ENCODE results near the gene HGD.
"Not testable (repeated sequence)": the region's sequence is repeated elsewhere in the genome, so short reads cannot be mapped to it uniquely, and the experiment has no call there.

The HGD gene

DNA sequence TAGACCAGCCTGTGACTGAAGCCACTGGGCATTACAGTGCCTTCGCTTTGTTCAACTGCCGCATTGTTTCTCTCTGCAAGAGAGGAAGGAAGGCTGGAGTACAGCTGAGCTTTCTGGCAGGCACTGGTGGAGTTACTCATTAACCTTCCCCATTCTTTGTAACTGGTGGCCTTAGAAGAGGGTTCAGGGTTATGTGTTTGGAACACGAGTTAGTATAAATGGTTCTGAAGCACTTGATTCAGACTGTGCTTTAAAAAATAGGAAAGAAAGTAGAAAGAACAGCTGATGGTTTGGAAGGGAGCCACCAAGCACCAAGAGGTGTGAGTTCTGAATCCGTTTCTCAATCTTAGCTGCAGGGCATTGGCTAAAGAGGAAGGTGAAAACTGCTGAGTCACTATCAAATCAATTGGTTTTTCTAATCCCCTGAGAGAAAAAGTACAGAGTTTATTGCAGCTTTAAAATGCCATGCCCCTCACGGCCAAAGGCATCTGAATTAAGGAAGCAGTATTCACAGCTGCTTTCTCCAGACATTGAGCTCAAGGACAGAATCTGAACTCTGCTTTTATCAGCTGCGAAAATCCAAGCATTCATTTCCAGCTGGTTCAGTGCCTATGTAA is 3.6 kb downstream of the HGD start:
- no peak for DNase-seq

DNA sequence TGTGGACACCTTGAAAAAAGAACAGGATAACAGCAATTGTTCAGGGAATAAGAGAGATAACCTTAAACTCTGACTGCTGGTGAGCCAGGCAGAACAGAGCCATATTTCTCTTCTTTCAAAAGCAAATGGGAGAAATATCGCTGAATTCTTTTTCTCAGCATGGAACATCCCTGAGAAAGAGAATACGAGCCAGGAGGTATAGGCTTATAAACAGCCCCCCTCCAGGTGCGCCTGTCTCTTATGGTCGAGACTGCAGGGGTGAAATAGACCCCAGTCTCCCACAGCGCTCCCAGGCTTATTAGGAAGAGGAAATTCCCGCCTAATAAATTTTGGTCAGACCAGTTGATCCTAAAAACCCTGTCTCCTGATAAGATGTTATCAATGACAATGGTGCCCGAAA is 4.8 kb downstream of the HGD start:
- not testable (repeated sequence) for DNase-seq

DNA sequence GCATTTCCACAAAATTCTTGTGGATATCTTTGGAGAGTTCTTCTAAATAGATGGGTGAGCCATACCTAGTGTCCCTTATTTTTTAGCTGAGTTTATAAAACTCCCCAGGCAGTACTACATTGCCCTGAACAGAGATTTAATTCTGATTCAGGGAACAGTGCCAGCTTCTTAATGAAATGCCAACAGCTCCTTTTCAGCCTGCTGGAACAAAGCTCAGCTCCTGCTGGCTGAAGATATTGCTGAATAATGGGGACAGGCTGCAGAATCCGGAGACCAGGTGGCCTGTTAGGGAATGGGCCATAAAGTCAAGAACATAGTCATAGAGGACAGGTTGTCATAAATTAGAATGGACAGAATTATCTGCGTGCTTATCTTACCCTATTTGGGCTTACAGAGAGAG is 8.9 kb downstream of the HGD start:
- DNase-seq: peak; percentile 48 to 58

DNA sequence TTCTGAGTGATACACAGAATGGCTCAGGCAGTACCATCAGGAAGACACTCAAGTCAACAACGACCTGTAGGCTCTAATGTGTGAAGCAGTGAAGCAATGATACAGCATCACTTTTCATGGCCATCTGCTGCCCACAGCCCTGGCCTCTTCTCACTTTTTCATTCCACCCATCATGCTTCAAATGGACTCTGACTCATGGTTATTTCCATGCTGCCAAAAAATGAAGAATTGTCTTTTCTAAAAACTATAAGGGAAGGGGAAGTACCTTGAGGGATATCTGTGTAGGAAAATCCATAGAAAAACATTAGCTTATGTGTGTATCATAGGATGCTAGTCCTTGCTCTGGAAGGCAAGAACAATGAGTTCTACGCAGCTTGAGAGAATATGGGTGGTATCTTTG is 11.5 kb downstream of the HGD start:
- DNase-seq: no peak

DNA sequence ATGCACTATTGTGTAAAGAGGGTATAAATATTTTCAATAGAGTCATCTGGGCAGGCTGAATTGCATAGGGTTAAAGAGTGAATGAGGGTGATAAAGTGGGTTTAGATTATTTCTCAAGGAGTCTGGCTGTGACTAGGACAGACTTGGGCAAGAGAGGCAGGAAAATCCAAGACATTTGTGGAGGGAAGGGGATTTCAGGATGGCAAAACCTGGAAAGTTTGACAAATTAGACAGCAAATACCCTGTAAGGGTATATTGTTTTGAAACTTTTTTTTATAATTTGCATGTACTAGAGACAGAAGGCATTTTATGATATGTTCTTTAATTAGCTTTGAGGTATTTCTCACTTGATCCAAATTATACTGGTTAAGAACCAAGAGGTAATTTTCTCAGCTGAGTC is 17.1 kb downstream of the HGD start:
- no peak for DNase-seq

DNA sequence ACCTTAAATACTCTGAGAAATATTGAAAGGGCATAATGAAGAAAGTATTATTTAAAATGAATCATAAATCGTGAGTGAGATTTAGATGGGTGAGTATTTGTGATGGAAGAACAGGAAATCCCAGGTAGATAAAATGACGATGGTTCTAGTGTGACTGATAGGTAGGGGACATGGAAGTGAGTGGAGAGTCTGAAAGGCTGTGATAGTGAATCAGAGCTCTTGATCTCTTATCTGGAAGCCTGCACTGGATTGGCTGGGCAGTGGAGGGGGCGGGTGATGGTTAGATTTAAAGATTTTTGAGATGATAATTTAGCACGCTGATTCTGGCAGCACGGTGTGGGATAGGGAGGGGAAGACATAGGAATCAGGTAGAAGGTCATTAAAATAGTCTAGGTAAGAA is 20.1 kb downstream of the HGD start:
- DNase-seq: no peak

DNA sequence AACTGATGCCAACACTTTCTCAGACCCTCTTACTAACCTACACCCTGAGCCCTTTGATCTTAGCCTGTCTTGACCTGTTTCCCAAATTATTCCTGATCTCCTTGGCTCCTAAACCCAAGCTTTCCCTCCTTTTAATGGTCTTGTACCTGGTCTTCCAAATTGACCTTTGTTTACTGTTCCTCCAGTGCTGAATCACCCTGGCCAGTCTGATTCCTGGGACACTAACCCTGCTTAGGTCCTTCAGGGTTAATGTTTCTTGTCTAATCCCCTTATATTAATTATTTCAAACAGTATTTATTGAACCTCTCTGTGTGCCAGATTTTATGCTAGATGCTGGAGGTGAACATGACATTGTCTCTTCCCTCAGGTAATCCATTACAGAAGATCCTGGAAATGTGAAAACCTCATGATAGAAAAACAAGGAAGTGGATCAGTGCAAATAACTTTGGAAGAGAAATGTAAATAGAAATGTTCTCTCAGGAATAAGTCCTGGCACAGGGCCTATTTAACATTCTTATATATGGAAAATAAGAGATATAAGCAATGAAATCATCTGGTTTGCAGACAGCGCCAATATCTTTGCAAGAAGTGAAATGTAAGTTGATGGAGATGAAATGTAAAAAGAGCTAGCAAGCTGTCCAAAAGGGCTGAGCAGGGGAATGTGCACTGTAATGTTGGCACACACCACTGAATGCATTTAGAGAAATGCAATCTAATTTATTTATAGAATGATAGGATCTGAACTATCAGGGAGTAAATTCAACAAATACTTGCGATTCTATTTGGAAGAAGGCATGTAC is 20.7 kb downstream of the HGD start:
- DNase-seq: no peak

DNA sequence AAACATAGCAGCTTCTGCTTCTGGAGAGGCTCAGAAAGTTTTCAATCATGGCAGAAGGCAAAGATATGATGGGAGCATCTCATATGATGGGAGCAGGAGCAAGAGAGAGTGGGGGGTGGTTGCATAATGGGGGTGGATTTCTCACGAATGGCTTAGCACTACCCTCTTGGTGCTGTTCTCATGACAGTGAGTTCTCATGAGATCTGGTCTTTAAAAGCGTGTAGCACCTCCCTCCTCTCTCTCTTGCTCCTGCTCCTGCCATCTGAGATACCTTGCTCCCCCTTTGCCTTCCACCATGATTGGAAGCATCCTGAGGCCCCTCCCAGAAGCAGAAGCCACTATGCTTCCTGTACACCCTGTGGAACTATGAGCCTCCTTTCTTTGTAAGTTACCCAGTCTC is 22.2 kb downstream of the HGD start:
- DNase-seq: no peak

DNA sequence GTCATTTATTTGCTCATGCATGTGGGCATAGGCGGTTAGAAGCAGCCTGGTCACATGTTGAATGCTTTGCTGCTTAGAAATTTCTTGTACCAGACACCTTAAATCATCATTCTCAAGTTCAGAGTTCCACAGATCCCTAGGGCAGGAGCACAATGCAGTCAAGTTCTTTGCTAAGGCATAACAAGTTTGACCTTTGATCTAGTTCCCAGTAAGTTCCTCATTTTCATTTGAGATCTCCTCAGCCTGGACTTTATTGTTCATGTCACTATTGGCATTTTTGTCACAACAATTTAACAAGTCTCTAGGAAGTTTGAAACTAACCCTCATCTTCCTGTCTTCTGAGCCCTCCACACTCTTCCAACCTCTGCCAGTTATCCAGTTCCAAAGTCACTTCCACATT is 22.8 kb downstream of the HGD start:
- no peak for DNase-seq

DNA sequence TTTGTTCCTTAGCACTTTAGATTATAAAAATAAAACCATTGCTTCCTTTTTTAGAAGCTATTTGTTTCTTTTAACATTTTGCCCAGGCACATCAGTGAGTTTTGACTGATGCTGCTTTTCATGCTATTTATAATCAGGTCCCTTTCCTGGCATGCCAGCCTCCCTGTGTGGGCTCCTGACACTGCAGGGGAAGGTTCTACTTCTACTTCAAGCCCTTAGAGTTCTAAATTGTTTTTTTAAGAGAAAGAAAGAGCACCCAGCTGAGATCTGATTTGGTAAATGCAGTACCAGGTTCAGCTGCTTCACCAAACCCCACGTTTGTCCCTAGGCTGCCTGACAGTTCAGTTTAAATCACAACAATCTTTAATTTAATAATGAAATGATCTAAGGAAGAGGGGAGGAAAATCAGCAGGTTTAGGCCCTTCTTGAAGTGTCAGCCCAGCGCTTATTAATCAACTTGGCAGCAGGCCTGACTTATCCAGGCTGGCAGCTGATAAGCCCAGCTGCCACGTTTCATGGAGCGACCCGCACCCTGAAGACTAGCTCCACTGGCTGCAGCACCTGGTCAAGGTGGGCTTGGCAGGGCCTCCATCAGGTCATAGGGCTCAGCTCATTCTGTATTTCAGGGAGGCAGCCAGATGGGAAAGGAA is 29.0 kb downstream of the HGD start:
- peak; percentile 14 to 16 for DNase-seq

DNA sequence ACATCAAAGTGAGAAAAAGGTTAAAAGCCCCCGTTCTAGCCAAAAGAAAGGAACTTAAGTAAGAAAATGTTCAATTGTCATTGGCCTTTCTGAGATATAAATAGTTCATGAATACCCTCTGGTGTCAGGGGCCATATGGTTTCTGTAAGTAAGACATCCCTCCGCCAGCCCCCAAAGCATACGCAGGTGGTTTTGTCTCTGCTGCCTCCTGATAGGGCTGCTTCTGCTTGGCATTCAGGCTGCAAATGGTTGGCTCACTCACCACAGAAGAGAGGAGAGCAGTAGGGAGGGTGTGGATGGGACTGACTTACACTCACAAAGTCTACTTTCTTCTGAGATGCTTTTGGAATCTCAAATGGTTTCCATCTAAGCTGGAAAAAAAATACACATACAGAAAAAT is 29.8 kb downstream of the HGD start:
- DNase-seq: no peak

DNA sequence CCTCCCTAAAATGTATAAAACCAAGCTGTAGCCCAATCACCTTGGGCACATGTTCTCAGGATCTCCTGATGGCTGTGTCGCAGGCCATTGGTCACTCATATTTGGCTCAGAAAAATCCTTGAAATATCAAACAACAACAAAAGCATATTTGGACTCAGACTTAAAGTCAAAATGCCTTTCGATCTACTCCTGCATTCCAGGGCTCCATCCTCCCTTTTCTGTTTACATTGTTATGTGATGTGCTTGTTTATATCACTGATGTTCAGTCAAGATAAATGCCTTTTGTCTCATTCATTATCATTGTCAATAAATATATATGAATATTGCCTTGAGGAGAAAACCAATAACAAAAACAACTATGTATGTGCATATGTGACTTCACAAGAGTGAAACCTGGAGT is 31.7 kb downstream of the HGD start:
- no peak for DNase-seq

DNA sequence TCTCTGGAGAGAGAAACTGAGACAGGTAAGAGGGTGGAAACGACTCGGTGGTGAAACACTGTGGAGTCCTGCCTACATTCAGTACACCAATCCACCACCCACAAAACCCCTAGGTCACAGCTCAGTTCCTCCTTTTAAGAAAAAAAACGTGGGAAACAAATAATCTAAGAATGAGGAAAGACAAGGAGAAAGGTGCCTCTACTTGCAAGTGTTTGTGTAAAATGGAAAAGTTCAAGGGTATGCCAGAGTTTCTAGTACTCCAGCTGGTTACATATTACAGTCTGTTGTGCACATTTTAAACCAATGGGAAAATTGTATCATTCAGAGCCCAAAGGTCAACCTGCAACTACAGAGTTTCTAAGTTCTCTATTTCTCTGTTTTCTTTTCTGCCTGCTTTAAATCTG is 32.2 kb downstream of the HGD start:
- DNase-seq: no peak

DNA sequence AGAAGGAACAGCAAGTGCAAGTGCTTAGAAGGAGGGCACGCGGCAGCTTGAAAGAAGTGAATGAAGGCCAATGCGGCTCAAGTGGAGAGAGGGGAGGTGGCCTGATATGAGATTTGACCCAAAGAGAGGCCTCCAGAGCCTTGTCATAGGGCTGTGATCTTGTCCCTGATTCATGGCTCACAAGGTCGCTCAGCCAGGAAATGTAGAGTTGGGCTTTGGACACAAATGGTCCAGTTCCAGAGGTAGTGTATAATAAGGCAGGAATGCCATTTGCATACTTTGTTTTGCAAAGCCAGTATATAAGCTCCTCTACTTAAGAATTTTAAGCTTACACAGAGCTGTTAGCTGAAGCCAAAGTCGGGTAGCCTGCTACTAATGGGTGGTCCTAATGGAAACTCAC is 33.7 kb downstream of the HGD start:
- DNase-seq: no peak

DNA sequence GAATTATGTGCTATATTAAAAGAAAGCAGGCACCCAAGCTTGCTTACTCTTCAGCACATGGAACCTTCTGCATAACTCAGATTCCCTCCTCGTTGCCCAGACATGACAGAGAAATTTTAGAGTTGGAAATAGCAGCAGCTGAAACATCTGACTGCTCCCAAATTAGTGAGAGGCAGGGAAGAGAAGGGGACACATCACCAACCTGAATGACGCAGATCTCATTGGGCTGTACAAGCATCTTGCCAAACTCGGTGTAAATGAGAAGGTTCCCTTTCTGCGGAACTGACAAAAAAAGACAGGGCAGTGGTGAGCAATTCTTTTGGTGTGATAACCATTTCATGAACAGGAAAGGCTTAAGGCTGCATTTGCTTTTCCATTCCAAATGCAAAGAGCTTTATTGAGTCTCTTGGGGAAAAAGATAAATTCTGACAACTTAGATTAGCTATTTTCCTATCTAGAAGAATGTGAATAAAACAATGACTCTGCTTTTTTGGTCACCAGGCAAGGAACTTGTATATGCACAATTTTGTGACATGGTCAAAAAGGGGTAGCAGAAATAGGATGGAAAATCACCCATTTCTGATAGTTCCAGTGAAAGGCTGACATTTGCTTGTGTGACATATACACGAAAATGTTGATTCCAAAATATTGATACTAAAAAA is 35.1 kb downstream of the HGD start:
- DNase-seq: no peak

DNA sequence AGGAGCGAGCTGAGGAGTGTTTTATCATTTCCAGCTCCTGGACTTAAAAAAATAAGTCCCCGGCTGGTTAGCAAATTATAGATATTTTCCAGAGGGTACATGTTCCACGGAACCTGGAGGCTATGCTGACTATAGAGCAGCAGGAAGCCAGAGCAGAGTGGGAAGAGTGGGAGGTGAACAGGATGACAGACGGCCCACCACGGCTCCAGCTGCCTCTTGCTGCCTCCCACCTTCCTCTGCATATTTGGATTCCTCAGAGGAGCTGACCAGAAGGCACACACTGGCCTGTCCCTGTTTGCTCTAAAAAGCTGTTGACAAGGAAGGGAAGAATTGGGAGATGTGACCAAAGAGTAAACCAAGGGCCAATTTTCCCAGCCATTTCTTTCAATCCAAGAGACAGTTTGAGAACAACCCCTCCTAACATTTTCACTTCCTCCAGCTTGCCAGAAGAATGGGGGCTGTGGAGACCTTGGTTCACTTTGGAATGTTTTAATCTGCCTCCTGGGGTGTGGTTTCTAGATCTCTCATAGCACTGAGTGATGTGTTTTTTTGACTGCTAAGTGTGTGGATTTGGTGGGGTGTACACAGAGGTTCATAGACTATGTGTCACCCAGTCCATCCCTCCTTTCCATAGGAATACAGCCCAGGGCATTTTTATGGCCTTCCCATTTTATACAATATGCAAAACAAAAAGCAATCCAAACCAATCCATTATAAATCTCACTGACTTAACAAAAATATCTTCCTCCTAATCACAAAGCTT is 36.8 kb downstream of the HGD start:
- no peak for DNase-seq

DNA sequence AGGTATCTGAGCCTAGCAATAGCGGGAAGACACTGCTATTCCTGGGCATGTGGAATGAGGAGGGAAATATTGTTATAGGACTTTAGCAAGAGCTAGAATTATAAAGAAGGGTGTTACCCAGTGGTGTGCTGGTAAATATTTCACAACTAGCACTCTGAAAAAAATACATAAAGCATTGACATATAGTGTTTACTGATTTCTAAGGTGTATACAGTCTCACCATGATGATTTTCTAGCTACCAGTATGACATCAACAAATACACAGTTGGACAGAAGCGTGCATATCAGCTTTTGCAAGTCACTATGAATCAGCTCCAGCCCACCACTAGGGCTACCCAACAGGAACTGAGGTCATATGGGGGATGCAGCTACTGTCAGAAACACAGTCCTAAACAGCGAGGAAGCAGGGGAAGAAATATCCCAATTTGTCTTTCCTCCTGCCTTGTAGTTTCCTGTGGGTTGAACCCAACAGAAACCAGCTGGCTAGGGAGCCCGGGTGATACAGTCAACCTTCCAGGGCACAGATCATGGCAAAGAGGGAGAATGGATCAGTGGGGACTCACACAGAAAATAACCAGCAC is 39.6 kb downstream of the HGD start:
- no peak for DNase-seq

DNA sequence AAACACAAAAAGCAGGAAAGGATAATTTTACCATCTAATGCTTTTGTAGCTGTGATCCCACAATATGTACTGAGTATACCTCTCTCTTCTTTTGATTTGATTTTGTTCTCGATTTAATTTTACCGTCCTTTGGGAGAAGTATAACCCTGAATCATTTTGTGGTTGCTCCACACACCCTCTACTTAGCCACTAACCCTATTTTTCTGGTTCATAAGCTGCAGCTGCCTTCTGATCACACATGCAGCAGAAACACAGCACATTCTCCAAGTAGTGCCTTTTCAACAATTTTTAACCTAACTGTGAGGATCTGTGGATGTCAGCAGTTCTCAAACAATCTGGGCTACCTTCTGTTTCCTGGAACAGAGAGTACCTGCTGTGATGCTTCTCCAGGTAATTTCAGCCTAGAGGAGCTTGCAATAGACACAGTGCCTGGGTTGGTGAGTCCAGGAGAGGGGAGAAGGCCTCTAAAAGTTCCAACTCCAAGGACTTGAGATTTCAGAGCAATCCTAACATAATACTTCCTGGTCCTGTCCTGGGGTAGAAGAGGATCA is 40.3 kb downstream of the HGD start:
- DNase-seq: no peak

DNA sequence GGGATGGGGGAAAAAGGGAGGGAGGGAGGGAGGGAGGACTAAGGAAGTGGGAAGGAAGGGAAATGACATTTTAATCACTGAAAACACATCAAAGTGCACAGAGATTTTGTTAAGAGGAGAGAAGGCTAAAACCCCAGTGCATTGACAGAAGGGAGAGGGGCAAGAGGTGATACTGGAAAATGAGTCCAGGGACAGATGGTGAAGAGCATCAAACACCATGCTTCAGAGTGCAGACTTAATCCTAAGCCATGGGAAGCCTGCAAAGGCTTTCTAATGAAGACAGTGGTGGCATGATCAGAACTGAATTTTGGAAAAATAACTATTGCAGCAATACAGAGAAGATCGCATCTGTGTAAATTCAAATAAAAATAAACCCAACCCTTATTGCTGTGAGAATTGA is 41.8 kb downstream of the HGD start:
- no peak for DNase-seq

DNA sequence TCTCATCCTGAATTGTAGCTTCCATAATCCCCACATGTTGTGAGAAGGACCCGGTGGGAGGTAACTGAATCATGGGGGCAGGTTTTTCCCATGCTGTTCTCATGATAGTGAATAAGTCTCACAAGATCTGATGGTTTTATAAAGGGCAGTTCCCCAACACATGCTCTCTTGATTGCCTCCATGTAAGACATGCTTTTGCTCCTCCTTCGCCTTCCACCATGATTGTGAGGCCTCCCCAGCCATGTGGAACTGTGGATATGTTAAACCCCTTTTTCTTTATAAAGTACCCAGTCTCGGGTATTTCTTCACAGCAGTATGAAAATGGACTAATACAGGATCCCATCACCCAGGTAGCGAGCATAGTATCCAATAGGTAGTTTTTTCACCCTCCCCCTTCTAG is 43.2 kb downstream of the HGD start:
- not testable (repeated sequence) for DNase-seq

DNA sequence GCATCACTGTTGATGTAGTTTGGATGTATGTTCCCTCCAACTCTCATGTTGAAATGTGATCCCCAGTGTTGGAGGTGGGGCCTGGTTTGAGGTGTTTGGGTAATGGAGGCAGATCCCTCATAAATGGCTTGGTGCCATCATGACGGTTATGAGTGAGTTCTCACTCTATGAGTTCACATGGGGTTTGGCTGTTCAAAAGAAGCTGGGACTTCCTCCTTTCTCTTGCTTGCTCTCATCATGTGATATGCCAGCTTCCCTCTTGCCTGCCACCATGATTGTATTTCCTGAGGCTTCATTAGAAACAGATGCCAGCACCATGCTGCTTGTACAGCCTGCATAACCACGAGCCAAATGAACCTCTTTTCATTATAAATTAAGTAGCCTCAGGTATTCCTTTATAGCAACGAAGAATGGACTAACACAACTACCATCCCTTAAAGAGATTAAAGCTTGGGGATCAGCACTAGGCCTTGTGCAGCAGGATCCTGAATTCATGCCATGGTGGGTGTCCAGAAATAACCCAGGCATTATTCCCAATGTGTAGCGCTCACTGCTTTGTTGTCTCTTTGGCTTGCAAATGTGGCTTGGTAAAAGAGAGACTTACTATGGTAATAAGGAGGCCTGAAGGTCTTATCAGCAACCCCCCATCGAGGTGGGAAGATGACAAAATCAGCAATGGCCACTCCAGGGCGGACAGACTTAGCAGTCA is 44.0 kb downstream of the HGD start:
- DNase-seq: no peak
